HG03558 (cell line): ENCODE results near the gene AIFM3.

ENCODE experiments used
- ATAC-seq: cut with Tn5 transposase; IDR thresholded peaks from one replicate; pipeline ENCODE4 v1.9.1; 2021; ENCODE audit warnings: moderate number of reproducible peaks; ENCODE audit not compliant: unreplicated experiment; ENCODE audit errors: extremely low read depth

The AIFM3 gene

DNA sequence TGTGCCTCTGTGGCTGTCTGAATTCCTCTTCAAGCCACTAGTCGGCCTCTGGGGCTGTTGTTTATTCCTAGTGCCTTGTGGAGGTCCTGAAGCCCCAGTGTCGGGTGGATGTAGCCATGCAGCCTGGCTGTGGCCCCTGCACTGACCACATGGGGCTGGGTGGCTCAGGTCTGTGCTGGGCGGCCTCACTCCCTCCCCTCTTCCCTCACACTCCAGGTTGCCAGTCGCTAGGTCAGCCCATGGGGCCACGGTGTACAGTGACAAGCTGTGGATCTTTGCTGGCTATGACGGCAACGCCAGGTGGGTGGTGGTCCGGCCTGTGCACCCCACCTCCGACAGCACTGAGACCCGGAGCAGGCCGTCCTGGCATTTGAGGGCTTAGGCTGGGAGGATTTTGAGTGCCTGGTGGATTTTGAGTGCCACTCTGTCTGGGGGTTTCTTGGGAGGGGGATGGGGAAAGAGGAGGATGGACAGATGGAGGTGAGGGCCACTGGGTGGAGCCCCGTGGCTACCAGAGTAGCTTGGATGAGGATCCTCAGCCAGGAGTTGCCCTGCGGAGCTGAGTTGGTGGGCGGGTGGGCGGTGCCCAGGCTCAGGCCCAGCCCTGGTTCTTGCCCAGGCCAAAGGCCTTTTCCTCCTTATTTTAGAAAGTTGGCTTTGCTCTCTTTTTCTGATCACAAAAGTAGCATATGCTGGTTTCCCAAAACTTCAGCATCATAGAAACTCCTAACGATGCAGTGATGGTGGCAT, 21.7 kb downstream of the AIFM3 start:
- ATAC-seq = no peak

- ATAC-seq = no peak
Observed at GRCh38 chr22:20989323-20990138, 22.5 kb downstream of the AIFM3 start.

DNA sequence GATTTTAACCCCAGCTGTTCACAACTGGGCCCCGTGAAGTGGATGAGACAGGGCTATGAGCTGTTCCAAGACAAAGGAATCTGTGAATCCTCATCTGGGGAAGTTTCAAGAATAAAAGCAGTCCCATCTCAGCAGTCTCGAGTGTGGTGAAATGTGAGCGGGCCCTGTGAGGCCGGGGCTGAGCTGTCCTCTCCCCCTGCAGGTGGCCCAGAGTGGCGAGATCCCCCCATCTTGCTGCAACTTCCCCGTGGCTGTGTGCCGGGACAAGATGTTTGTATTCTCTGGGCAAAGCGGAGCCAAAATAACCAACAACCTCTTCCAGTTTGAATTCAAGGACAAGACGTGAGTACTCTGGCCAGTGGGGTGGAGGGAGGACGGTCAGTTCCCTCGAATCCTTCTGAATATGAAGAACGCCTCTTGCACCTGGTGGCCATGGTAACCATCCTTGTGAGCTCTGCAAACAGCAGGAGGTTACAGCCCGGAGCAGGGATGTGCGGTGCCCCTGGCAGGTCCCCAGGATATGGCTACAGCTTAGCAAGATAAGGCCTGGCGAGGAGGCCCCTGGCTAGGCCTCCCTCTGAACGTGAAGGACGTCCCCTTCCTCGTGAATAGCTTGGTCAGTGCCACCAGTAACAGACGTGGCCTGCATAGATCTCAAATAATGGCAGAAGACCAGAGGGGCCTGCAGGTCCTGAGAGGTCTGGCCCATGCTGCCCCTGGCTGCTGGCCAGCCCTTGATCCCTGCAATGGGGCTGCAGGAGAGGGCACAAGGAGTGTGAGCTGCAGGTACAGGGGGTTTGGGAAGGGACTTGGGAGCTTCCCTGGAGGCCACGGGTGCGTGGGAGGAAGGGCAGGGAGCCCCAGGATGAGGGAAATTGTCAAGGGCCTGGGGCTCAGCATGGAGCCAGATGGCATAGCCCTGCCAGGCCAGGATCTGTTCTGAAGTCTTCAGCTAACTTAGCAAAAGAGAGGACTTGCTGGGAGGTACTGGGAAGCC, 23.4 kb downstream of the AIFM3 start:
- no peak for ATAC-seq

DNA sequence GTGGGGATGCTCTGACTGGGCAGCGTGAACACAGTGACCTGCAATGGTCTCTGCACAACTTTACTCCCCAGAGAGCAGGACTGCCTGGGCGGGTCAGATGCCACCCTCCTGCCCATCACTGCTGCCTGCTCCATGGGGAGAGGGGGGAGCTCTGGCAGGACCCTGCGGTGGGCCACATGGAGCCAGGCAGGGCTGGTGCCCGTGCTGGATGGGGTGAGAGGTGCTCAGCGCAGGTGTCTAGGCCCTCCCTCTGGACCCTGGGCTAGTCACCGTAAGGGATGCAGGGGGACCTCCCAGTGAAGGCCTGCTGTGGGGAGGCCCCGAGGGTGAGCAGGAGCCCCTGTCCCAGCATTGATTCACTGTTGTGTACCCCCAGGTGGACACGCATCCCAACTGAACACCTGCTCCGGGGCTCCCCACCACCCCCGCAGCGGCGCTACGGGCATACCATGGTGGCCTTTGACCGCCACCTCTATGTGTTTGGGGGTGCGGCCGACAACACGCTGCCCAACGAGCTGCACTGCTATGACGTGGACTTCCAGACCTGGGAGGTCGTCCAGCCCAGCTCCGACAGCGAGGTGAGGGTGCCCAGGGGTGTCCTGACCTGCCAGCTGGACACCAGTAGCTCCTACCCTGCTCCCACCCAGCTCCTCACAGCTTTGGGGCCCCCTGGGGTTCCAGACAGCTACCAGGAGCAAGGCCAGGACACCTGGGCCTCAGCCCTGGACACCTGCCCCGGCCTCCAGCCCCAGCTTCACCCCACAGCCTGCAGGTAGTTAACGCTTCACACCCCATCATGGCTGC, 24.4 kb downstream of the AIFM3 start:
- ATAC-seq = no peak

GRCh38 chr22:20992056-20992442, 25.0 kb downstream of the AIFM3 start:
- ATAC-seq = no peak

- no peak for ATAC-seq
Observed at GRCh38 chr22:20992456-20993303, 25.6 kb downstream of the AIFM3 start.

- ATAC-seq = no peak
Observed at GRCh38 chr22:20993304-20994127, 26.5 kb downstream of the AIFM3 start.

- ATAC-seq = no peak
Observed at GRCh38 chr22:20994128-20994901, 27.3 kb downstream of the AIFM3 start.

DNA sequence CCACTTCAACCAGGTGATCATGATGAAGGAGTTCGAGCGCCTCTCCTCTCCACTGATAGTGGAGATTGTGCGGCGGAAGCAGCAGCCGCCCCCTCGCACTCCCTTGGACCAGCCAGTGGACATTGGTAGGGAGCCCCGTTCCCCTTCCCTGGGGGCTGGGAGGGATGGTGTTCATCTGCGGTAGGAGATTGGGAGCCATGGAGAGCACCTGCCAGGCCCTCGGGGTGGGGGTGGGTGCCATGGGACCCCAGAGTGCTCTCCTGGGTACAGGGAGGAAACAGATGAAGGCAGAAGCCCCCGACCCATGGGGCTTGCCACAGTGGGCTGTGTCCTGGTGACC, 27.8 kb downstream of the AIFM3 start:
- ATAC-seq = no peak

GRCh38 chr22:20995329-20996030, 28.4 kb downstream of the AIFM3 start:
- ATAC-seq = no peak

DNA sequence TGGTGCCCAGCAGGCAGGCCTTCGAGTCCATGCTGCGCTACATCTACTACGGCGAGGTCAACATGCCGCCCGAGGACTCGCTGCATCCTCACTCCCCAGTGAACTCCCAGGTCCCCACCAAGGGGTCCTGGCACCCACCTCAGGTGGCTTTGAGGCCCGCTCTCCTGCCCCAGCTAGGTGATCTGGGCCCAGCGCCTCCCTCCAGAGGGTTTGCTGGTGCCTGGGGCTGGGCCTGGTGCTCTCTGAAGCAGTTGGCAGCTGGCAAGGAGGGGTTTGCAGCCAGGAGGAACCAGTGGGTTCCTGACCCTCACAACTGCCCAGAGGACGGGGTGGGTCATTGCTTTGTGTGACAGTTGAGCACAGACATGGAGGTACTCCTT, 29.0 kb downstream of the AIFM3 start:
- ATAC-seq = no peak

GRCh38 chr22:20996598-20997535, 29.8 kb downstream of the AIFM3 start:
- ATAC-seq = no peak

DNA sequence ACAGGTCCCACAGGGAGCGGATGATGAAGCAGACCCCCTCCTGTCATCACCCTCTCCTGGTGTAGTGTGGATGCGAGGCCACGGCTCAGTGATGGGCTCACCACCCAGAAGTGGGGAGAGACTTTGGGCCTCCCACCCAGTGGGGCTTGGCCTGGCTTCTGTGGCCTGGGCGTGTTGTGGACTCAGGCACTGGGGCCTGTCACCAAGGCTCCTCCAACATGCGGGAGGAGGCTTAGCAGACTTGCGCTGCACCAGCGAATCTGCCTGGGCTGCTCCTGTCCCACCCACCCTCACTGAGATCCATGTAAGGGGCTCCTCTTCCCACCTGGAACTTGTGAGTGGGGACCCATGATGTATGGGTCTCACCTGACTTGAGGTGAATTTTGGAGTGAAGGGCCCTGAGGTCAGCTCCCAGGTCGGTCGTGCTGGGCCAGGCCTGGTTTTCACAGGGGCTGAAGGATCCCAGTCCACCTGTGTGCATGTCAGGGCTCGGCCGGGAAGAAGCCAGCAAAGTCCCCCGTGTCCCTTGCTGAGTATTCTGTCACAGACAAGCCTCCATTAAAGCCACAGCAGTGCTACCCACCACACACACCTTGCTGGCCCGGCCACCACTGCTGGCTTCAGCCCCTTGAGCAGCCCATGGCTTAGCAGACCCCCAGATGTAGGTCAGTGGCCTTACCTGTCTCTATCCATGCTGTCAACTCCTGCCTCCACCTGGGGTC, 30.6 kb downstream of the AIFM3 start:
- no peak for ATAC-seq

- no peak for ATAC-seq
Observed at GRCh38 chr22:20998411-20999336, 31.6 kb downstream of the AIFM3 start.
